ENCODE results near the gene KLHL6.

The KLHL6 gene

DNA sequence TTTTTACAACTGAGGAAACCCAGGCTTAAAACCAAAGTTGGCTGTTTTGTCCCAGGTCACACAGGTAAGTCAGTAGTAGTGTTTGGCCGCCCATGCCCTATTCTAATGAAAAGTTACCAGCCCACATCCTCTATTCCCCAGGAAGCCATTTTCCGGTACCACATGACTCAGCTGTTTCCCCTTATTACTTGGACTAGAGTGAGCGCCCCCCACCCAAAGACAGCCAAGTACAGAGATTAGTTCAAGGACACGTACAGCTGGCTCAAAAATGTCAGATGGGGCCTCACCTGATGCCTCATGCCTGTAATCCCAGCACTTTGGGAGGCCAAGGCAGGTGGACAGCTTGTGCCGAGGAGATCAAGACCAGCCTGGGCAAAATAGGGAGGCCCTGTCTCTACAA is 8.5 kb upstream of the KLHL6 start:
- Histone ChIP-seq H3K79me2 (ENCODE audit: control insufficient read depth, insufficient read depth, low read length, unreplicated experiment) (no peaks in the 10 kb centered on the region), H3K36me3 (ENCODE audit: insufficient read depth, low read length) (no peaks in the 10 kb centered on the region), H3K27ac (ENCODE audit: low read depth, low read length) (no peak overlapping the region), H3K4me1 (ENCODE audit: control insufficient read depth, insufficient read depth, low read length, unreplicated experiment) (peaks cover 2% of the 10 kb centered on the region), H3K4me3 (ENCODE audit: low read depth, low read length) (no peak overlapping the region), H2AFZ (ENCODE audit: low read length, unreplicated experiment) (no peak overlapping the region), H3K27me3 (ENCODE audit: insufficient read depth, low read length) (no peaks in the 10 kb centered on the region)

DNA sequence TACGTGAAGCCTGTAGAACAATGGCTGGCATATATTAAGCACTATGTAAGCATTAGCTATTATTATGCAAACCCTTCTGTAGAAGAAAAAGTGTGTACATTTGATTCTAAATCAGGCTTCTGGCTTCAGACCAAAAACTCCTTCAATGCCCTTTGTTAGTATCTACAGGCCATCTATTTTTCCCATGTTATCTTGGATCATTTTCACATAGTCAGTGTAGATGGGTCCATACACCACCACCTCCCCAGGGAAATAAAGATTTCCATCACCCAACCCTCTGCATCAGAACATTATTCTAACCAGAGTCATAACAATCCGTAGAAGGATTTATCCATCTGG is 8.0 kb upstream of the KLHL6 start:
- no peak overlapping the region for H3K4me3 ChIP-seq (ENCODE audit: low read depth, low read length)
- H3K27me3 ChIP-seq (ENCODE audit: insufficient read depth, low read length): no peaks in the 10 kb centered on the region
- H3K36me3 ChIP-seq (ENCODE audit: insufficient read depth, low read length): no peaks in the 10 kb centered on the region
- H3K4me1 ChIP-seq (ENCODE audit: control insufficient read depth, insufficient read depth, low read length, unreplicated experiment): peaks cover 2% of the 10 kb centered on the region
- no peak overlapping the region for H3K27ac ChIP-seq (ENCODE audit: low read depth, low read length)
- H2AFZ ChIP-seq (ENCODE audit: low read length, unreplicated experiment): no peak overlapping the region
- H3K79me2 ChIP-seq (ENCODE audit: control insufficient read depth, insufficient read depth, low read length, unreplicated experiment): no peaks in the 10 kb centered on the region

DNA sequence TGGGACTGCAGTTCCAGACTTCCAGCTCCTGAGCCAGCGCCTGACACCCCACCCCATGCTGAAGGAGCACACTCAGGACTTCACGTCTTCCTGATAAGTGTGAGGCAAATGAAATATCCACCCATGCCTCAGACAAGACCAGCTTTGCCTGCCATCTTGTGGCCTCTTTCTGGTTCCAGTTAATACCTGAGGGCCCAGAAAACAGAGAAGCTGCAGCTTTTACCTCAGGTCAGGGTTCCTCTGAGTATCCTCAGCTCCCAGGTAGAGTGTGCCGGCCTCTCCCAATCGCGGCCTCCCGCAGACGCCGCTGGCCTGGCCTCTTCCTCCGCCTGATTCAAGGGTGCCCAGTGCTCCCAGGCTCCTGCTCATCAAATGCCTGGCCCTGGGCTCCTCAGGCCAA is 5.1 kb upstream of the KLHL6 start:
- no peaks in the 10 kb centered on the region for H3K36me3 ChIP-seq (ENCODE audit: insufficient read depth, low read length)
- no peak overlapping the region for H3K27ac ChIP-seq (ENCODE audit: low read depth, low read length)
- no peaks in the 10 kb centered on the region for H3K27me3 ChIP-seq (ENCODE audit: insufficient read depth, low read length)
- H3K79me2 ChIP-seq (ENCODE audit: control insufficient read depth, insufficient read depth, low read length, unreplicated experiment): no peaks in the 10 kb centered on the region
- H3K4me3 ChIP-seq (ENCODE audit: low read depth, low read length): no peak overlapping the region
- H3K4me1 ChIP-seq (ENCODE audit: control insufficient read depth, insufficient read depth, low read length, unreplicated experiment): peaks cover 2% of the 10 kb centered on the region
- no peak overlapping the region for H2AFZ ChIP-seq (ENCODE audit: low read length, unreplicated experiment)

DNA sequence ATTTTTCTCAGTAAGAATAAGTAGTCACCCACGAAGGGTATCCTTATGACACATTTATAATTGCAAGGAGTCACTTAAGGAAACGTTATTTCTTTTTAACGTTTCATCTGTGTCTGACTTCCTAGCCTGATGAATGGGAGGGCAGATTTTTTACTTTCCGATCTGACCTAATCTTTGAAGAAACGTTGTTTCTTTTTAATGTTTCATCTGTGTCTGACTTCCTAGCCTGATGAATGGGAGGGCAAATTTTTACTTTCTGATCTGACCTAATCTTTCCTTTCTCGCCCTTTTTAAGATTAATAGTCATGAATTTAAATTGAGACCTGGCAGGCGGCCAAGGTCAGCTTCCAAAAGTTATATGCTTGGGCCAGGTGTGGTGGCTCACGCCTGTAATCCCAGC is 3.0 kb upstream of the KLHL6 start:
- Histone ChIP-seq H3K27ac (ENCODE audit: low read depth, low read length) (no peak overlapping the region), H3K27me3 (ENCODE audit: insufficient read depth, low read length) (no peaks in the 10 kb centered on the region), H3K4me3 (ENCODE audit: low read depth, low read length) (no peak overlapping the region), H3K4me1 (ENCODE audit: control insufficient read depth, insufficient read depth, low read length, unreplicated experiment) (peaks cover 2% of the 10 kb centered on the region), H2AFZ (ENCODE audit: low read length, unreplicated experiment) (no peak overlapping the region), H3K79me2 (ENCODE audit: control insufficient read depth, insufficient read depth, low read length, unreplicated experiment) (no peaks in the 10 kb centered on the region), H3K36me3 (ENCODE audit: insufficient read depth, low read length) (no peaks in the 10 kb centered on the region)

DNA sequence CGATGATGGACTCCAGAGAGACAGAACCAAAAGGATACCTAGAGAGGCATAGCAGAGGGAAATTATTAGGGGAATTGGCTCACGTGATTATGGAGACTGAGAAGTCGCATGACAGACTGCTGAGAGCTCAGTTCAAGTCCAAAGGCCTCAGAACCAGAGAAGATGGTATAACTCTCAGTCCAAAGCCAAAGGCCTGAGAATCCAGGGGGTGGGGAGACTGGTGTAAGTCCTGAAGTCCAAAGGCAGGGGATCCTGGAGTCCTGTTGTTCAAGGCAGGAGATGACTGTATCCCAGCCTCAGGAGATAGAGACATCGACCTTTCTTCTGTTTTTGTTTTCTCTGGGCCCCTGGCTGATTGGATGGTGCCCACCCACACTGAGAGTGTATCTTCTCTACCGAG is 1.2 kb upstream of the KLHL6 start:
- Histone ChIP-seq H3K79me2 (ENCODE audit: control insufficient read depth, insufficient read depth, low read length, unreplicated experiment) (no peaks in the 10 kb centered on the region), H3K36me3 (ENCODE audit: insufficient read depth, low read length) (no peaks in the 10 kb centered on the region), H3K27me3 (ENCODE audit: insufficient read depth, low read length) (no peaks in the 10 kb centered on the region), H2AFZ (ENCODE audit: low read length, unreplicated experiment) (no peak overlapping the region), H3K27ac (ENCODE audit: low read depth, low read length) (no peak overlapping the region), H3K4me3 (ENCODE audit: low read depth, low read length) (no peak overlapping the region), H3K4me1 (ENCODE audit: control insufficient read depth, insufficient read depth, low read length, unreplicated experiment) (no peaks in the 10 kb centered on the region)

DNA sequence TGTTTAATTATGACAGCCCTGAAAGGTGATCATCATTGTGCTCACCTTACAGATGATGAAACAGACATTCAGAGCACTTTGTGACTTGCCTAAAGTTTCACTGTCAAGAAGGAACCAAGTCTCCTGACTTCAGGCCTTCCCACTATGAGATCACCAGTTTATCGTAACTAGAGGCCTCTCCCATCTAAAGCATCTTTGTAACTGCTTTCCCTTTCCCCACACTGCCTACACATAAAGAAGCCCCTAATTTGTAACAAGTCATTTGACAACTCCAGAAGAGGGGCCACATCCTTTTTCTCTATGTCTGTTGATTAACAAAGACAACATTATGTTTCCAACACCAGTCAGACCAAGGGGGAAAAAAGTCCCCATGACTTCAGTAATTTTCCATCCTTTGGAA is 1.1 kb downstream of the KLHL6 start:
- no peak overlapping the region for H3K4me3 ChIP-seq (ENCODE audit: low read depth, low read length)
- no peaks in the 10 kb centered on the region for H3K79me2 ChIP-seq (ENCODE audit: control insufficient read depth, insufficient read depth, low read length, unreplicated experiment)
- H3K4me1 ChIP-seq (ENCODE audit: control insufficient read depth, insufficient read depth, low read length, unreplicated experiment): no peaks in the 10 kb centered on the region
- no peaks in the 10 kb centered on the region for H3K27me3 ChIP-seq (ENCODE audit: insufficient read depth, low read length)
- no peak overlapping the region for H3K27ac ChIP-seq (ENCODE audit: low read depth, low read length)
- H3K36me3 ChIP-seq (ENCODE audit: insufficient read depth, low read length): no peaks in the 10 kb centered on the region
- no peak overlapping the region for H2AFZ ChIP-seq (ENCODE audit: low read length, unreplicated experiment)

DNA sequence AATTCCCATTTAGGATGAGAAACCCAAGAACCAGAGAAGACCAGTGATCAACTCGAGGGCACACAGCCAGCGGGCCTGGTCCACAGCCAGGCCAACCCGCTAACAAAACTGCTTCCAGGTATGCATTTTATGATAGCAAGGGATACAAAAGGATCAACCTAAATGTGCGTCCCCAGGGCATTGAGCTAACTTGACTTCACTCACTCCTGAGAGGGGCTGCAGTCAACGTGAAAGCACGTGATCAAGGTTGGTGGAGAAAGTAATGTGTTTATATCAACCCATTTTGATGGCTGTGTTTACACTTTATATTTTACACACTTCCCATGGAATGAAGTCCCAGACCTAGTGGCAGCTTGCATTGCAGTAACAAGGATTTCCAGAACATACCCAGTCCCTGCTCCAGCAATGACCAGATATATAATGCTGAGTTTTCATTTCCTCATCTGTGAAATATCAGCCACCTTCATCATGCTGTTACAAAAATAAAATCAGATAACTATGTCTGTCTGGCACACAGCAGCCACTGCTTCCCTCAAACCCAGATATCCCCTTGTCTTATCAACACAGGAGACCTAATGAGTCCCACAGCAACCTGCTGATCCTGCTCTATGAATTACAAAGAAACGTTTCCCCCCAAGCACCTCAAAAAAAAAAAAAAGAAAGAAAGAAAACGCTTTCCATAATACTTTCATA is 2.0 kb downstream of the KLHL6 start:
- no peaks in the 10 kb centered on the region for H3K79me2 ChIP-seq (ENCODE audit: control insufficient read depth, insufficient read depth, low read length, unreplicated experiment)

DNA sequence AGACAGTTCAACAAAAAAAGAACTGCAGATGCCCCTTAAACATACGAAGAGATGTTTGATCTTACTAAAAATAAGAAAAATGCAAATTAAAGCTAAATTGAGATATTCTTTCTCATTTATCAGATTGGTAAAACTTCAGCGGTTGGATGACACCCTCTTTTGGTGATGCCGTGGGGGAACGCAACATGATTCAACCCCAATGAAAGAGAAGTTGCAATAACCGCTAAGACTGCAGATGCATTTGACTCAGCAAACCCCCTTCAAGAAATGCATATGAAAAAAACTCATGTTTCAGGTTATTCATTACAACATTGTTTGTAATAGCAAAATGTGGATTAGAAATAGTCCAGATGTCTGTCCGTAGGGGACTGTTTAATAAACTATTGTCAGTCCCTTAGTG is 3.6 kb downstream of the KLHL6 start:
- H3K79me2 ChIP-seq (ENCODE audit: control insufficient read depth, insufficient read depth, low read length, unreplicated experiment): no peaks in the 10 kb centered on the region
- H3K36me3 ChIP-seq (ENCODE audit: insufficient read depth, low read length): no peaks in the 10 kb centered on the region
- peaks cover 8% of the 10 kb centered on the region for H3K4me1 ChIP-seq (ENCODE audit: control insufficient read depth, insufficient read depth, low read length, unreplicated experiment)
- H3K27ac ChIP-seq (ENCODE audit: low read depth, low read length): no peak overlapping the region
- H3K27me3 ChIP-seq (ENCODE audit: insufficient read depth, low read length): no peaks in the 10 kb centered on the region
- no peak overlapping the region for H3K4me3 ChIP-seq (ENCODE audit: low read depth, low read length)
- no peak overlapping the region for H2AFZ ChIP-seq (ENCODE audit: low read length, unreplicated experiment)

More for the DNA sequence above, 2.0 kb downstream of the KLHL6 start:
- no peak overlapping the region for H3K27ac ChIP-seq (ENCODE audit: low read depth, low read length)
- H3K36me3 ChIP-seq (ENCODE audit: insufficient read depth, low read length): no peaks in the 10 kb centered on the region
- no peak overlapping the region for H3K4me3 ChIP-seq (ENCODE audit: low read depth, low read length)
- peaks cover under 1% of the 10 kb centered on the region for H3K4me1 ChIP-seq (ENCODE audit: control insufficient read depth, insufficient read depth, low read length, unreplicated experiment)
- no peaks in the 10 kb centered on the region for H3K27me3 ChIP-seq (ENCODE audit: insufficient read depth, low read length)
- no peak overlapping the region for H2AFZ ChIP-seq (ENCODE audit: low read length, unreplicated experiment)

DNA sequence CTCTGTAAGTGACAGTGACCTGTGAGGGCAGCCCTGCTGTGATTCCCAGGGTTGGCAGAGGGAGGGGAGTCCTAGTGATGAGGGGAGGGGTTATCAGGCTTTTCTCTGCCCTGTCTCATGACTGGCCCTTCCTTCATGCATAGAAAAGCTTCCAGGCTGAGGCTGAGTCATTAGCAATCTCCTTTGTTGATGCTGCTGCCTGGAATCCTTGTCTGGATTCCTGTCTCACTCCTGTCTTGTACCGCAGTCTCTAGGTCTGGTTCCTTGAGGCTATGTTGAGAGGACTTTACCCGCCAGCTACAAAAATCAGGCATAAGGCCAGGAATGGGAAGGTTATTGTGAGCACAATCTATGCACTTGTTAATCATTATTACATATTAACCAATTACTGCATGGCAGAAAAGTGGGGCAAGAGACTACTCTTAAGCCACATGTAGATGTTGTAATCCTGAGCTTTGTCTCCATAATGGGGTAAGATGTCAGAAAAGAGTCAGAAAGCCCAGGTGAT is 7.2 kb downstream of the KLHL6 start:
- Histone ChIP-seq H3K4me1 (ENCODE audit: control insufficient read depth, insufficient read depth, low read length, unreplicated experiment) (peaks cover 8% of the 10 kb centered on the region), H3K4me3 (ENCODE audit: low read depth, low read length) (no peak overlapping the region), H3K36me3 (ENCODE audit: insufficient read depth, low read length) (no peaks in the 10 kb centered on the region), H3K27me3 (ENCODE audit: insufficient read depth, low read length) (no peaks in the 10 kb centered on the region), H3K27ac (ENCODE audit: low read depth, low read length) (no peak overlapping the region), H3K79me2 (ENCODE audit: control insufficient read depth, insufficient read depth, low read length, unreplicated experiment) (no peaks in the 10 kb centered on the region), H2AFZ (ENCODE audit: low read length, unreplicated experiment) (no peak overlapping the region)

DNA sequence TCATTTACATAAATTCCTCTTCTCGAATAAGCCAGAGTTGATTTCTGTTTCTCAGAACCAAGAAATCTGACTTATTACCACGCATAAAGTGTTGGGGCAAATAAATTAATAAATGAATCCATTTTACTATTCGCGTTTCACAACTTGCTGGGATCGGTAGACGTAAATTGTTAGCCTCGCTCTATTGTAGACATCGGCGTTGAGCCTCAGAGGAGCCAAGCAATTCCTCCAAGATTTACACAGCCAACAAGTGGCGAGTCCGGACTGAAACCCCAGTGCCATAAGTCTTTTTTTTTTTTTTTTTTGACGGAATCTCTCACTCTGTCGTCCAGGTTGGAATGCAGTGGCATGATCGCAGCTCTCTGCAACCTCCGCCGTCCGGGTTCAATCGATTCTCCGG is 8.9 kb downstream of the KLHL6 start:
- Histone ChIP-seq H3K36me3 (ENCODE audit: insufficient read depth, low read length) (no peaks in the 10 kb centered on the region), H3K27me3 (ENCODE audit: insufficient read depth, low read length) (no peaks in the 10 kb centered on the region), H3K79me2 (ENCODE audit: control insufficient read depth, insufficient read depth, low read length, unreplicated experiment) (no peaks in the 10 kb centered on the region)

DNA sequence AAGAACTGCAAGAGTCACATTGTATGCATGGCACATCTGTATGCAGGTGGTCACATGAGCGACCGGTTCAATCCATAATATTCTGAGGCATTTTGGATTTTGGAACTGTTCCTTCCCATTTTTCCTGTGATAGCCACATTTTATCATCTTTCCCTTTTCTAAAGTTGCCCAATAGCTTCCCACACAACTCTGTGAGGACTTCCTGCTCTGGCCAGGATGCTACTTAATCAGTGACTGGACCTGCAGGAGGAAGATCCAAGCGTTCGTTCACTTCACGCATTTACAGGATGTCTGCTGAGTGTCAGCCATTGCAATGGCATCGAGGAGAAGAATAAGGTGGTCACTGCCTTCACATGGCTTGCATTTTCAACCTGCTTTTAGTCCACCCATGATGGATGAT is 9.8 kb downstream of the KLHL6 start:
- H3K79me2 ChIP-seq (ENCODE audit: control insufficient read depth, insufficient read depth, low read length, unreplicated experiment): no peaks in the 10 kb centered on the region

More for the DNA sequence above, 8.9 kb downstream of the KLHL6 start:
- Histone ChIP-seq H3K27ac (ENCODE audit: low read depth, low read length) (no peak overlapping the region), H3K4me3 (ENCODE audit: low read depth, low read length) (no peak overlapping the region), H2AFZ (ENCODE audit: low read length, unreplicated experiment) (no peak overlapping the region), H3K4me1 (ENCODE audit: control insufficient read depth, insufficient read depth, low read length, unreplicated experiment) (peaks cover 8% of the 10 kb centered on the region)

More for the DNA sequence above, 9.8 kb downstream of the KLHL6 start:
- H3K36me3 ChIP-seq (ENCODE audit: insufficient read depth, low read length): no peaks in the 10 kb centered on the region
- no peak overlapping the region for H3K27ac ChIP-seq (ENCODE audit: low read depth, low read length)
- H3K4me3 ChIP-seq (ENCODE audit: low read depth, low read length): no peak overlapping the region
- peaks cover 8% of the 10 kb centered on the region for H3K4me1 ChIP-seq (ENCODE audit: control insufficient read depth, insufficient read depth, low read length, unreplicated experiment)
- no peak overlapping the region for H2AFZ ChIP-seq (ENCODE audit: low read length, unreplicated experiment)
- no peaks in the 10 kb centered on the region for H3K27me3 ChIP-seq (ENCODE audit: insufficient read depth, low read length)

Measured in ACC112 (cell line).